GM18907 (cell line): ENCODE data around the gene MED20.
"Not testable (repeated sequence)": the region's sequence is repeated elsewhere in the genome, so short reads cannot be mapped to it uniquely, and the experiment has no call there.

Source experiments
- ATAC-seq: cut with Tn5 transposase; IDR thresholded peaks from one replicate; pipeline ENCODE4 v1.9.1; 2021; ENCODE audit warnings: mild to moderate bottlenecking, moderate library complexity; ENCODE audit not compliant: unreplicated experiment

Gene MED20

GRCh38 chr6:41920921-41921711 is at the start of gene MED20, which contains the start of gene BYSL:
TSS of gene MED20 (minus strand) at chr6:41921139. CDS start at chr6:41921018, 121 bp downstream.
TSS of gene BYSL (plus strand) at chr6:41921499. CDS start at chr6:41921563, 64 bp downstream.
- peak; percentile 89 for ATAC-seq

- no peak for ATAC-seq
These were observed 49.5 kb upstream of the MED20 start for GRCh38 chr6:41970436-41970846.

- no peak for ATAC-seq
These were observed 46.7 kb upstream of the MED20 start for GRCh38 chr6:41967312-41968287.

- ATAC-seq: no peak
These were observed 46.0 kb upstream of the MED20 start for GRCh38 chr6:41966961-41967311.

- no peak for ATAC-seq
These were observed 45.4 kb upstream of the MED20 start for GRCh38 chr6:41966214-41966920.

GRCh38 chr6:41965429-41966213 is 44.7 kb upstream of the MED20 start:
- ATAC-seq: no peak

- no peak for ATAC-seq
These were observed 43.4 kb upstream of the MED20 start for GRCh38 chr6:41964201-41964887.

GRCh38 chr6:41963371-41963770 is 42.4 kb upstream of the MED20 start:
- ATAC-seq: no peak

GRCh38 chr6:41960028-41960427 is 39.1 kb upstream of the MED20 start:
- ATAC-seq: no peak

GRCh38 chr6:41958022-41958856 is 37.3 kb upstream of the MED20 start:
- no peak for ATAC-seq

GRCh38 chr6:41957117-41957516 is 36.2 kb upstream of the MED20 start:
- no peak for ATAC-seq

- no peak for ATAC-seq
These were observed 34.5 kb upstream of the MED20 start for GRCh38 chr6:41955412-41955811.

- no peak for ATAC-seq
These were observed 33.7 kb upstream of the MED20 start for GRCh38 chr6:41954668-41955067.

GRCh38 chr6:41947581-41948220 is 26.8 kb upstream of the MED20 start:
- no peak for ATAC-seq

- no peak for ATAC-seq
These were observed 22.5 kb upstream of the MED20 start for GRCh38 chr6:41943456-41943855.

GRCh38 chr6:41942882-41943281 is 21.9 kb upstream of the MED20 start:
- ATAC-seq: not testable (repeated sequence)

- ATAC-seq: no peak
These were observed 21.3 kb upstream of the MED20 start for GRCh38 chr6:41942067-41942851.
